ENCODE data around the gene CTDSPL. TPM values are rescaled to one million over a fixed set of nuclear protein-coding genes. Genes with fewer than 3 reads are reported as not detected.
A peak's percentile ranks its signal among the peaks of the same experiment; 100 is the strongest.

CTDSPL gene
- total RNA-seq, 1 experiment from 2014 or later = 6.1 TPM

- intact Hi-C loops (cut with micrococcal nuclease) = no loop called here
- DNase-seq (no peak), ATAC-seq (no peak)
- CTCF ChIA-PET = no interaction called here
- Histone ChIP-seq H3K9ac (ENCODE audit: low read length) (no peak overlapping the region), H3K9me2 (replicated peaks; ENCODE audit: low read length) (no peaks in the 10 kb centered on the region), H3K79me2 (ENCODE audit: low read length) (no peaks in the 10 kb centered on the region), H2AFZ (ENCODE audit: low read length) (no peak overlapping the region), H3K9me3 (ENCODE audit: low read length) (no peaks in the 10 kb centered on the region; the same call in 1 of the 2 replicates), H3K4me3 (ENCODE audit: low read length) (no peak overlapping the region), H3K4me2 (ENCODE audit: low read length) (no peak overlapping the region), H4K20me1 (ENCODE audit: low read length) (no peaks in the 10 kb centered on the region), H3K4me1 (ENCODE audit: insufficient read depth, low read length) (no peaks in the 10 kb centered on the region), H3K27ac (ENCODE audit: low read length) (no peak overlapping the region), H3K36me3 (ENCODE audit: low read depth, low read length) (no peaks in the 10 kb centered on the region), H3K27me3 (ENCODE audit: low read length) (peaks cover 23% of the 10 kb centered on the region), H3F3A (ENCODE audit: low read length, unreplicated experiment) (no peaks in the 10 kb centered on the region)
- POLR2A ChIA-PET (ENCODE audit: unreplicated experiment) = no interaction called here
- TF ChIP-seq EZH2phosphoT487 (IDR thresholded peaks at IDR 0.05; ENCODE audit: borderline replicate concordance, low read length) (no peak), EZH2 (IDR thresholded peaks at IDR 0.05; ENCODE audit: low read length, unreplicated experiment) (no peak)
- TF ChIP-seq, protein P1, sequence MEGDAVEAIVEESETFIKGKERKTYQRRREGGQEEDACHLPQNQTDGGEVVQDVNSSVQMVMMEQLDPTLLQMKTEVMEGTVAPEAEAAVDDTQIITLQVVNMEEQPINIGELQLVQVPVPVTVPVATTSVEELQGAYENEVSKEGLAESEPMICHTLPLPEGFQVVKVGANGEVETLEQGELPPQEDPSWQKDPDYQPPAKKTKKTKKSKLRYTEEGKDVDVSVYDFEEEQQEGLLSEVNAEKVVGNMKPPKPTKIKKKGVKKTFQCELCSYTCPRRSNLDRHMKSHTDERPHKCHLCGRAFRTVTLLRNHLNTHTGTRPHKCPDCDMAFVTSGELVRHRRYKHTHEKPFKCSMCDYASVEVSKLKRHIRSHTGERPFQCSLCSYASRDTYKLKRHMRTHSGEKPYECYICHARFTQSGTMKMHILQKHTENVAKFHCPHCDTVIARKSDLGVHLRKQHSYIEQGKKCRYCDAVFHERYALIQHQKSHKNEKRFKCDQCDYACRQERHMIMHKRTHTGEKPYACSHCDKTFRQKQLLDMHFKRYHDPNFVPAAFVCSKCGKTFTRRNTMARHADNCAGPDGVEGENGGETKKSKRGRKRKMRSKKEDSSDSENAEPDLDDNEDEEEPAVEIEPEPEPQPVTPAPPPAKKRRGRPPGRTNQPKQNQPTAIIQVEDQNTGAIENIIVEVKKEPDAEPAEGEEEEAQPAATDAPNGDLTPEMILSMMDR (conservative IDR thresholded peaks at IDR 0.05; ENCODE audit: low read depth, low read length) = no peak
- BruUV-seq (replicated peaks) = no TSS peak
These were observed 29.2 kb upstream of the CTDSPL start for GRCh38 chr3:37832480-37832879.

GRCh38 chr3:37833302-37834186, 28.1 kb upstream of the CTDSPL start:
- TF ChIP-seq EZH2phosphoT487 (IDR thresholded peaks at IDR 0.05; ENCODE audit: borderline replicate concordance, low read length) = no peak
- TF ChIP-seq, protein P1 (conservative IDR thresholded peaks at IDR 0.05; ENCODE audit: low read depth, low read length) = peak; percentile 49
- no TSS peak for BruUV-seq (replicated peaks)
- Histone ChIP-seq H3K9me3 (ENCODE audit: low read length) (no peaks in the 10 kb centered on the region; the same call in 1 of the 2 replicates), H3K9ac (ENCODE audit: low read length) (no peak overlapping the region), H3K36me3 (ENCODE audit: low read depth, low read length) (no peaks in the 10 kb centered on the region), H3K27ac (ENCODE audit: low read length) (no peak overlapping the region), H3K9me2 (replicated peaks; ENCODE audit: low read length) (no peaks in the 10 kb centered on the region), H3F3A (ENCODE audit: low read length, unreplicated experiment) (no peaks in the 10 kb centered on the region), H3K4me1 (ENCODE audit: insufficient read depth, low read length) (no peaks in the 10 kb centered on the region), H3K4me2 (ENCODE audit: low read length) (no peak overlapping the region), H2AFZ (ENCODE audit: low read length) (no peak overlapping the region), H3K27me3 (ENCODE audit: low read length) (peaks cover 13% of the 10 kb centered on the region), H3K4me3 (ENCODE audit: low read length) (no peak overlapping the region), H4K20me1 (ENCODE audit: low read length) (no peaks in the 10 kb centered on the region), H3K79me2 (ENCODE audit: low read length) (no peaks in the 10 kb centered on the region)
- CTCF ChIA-PET = interaction anchor here (0.5 kb wide), 1 partner anchor 319 kb away, joined by 3 read pairs; no protein-coding TSS in a partner anchor
- intact Hi-C loops (cut with micrococcal nuclease) = no loop called here
- ATAC-seq (peak; percentile 70), DNase-seq (no peak)
- POLR2A ChIA-PET (ENCODE audit: unreplicated experiment) = no interaction called here

- ChIA-PET POLR2A (ENCODE audit: unreplicated experiment) (no interaction called here), CTCF (no interaction called here)
- ATAC-seq (no peak), DNase-seq (no peak)
- Histone ChIP-seq H3K4me3 (ENCODE audit: low read length) (no peak overlapping the region), H4K20me1 (ENCODE audit: low read length) (no peaks in the 10 kb centered on the region), H3K9ac (ENCODE audit: low read length) (no peak overlapping the region), H3K4me1 (ENCODE audit: insufficient read depth, low read length) (no peaks in the 10 kb centered on the region), H3K27ac (ENCODE audit: low read length) (no peak overlapping the region), H3F3A (ENCODE audit: low read length, unreplicated experiment) (no peaks in the 10 kb centered on the region), H3K9me2 (replicated peaks; ENCODE audit: low read length) (no peaks in the 10 kb centered on the region), H3K27me3 (ENCODE audit: low read length) (no peaks in the 10 kb centered on the region), H3K79me2 (ENCODE audit: low read length) (no peaks in the 10 kb centered on the region), H3K4me2 (ENCODE audit: low read length) (no peak overlapping the region), H3K9me3 (ENCODE audit: low read length) (no peaks in the 10 kb centered on the region), H2AFZ (ENCODE audit: low read length) (no peak overlapping the region), H3K36me3 (ENCODE audit: low read depth, low read length) (no peaks in the 10 kb centered on the region)
- no peak for TF ChIP-seq EZH2phosphoT487 (IDR thresholded peaks at IDR 0.05; ENCODE audit: borderline replicate concordance, low read length)
- intact Hi-C loops (cut with micrococcal nuclease) = no loop called here
- BruUV-seq (replicated peaks) = no TSS peak
These were observed 25.1 kb upstream of the CTDSPL start for GRCh38 chr3:37836589-37836988.
